SK-N-SH treated with all-trans-retinoic acid at 6 μM for 48 hours (cell line): ENCODE results near the gene TRPM5.

Experiments used
- ATAC-seq: fragments of 200-7000 bp; cut with Tn5 transposase; 3 replicates; pipeline ENCODE4 v1.9.1; 2020; ENCODE audit warnings: mild to moderate bottlenecking, moderate library complexity
- CSDC2 ChIP-seq: fragments of 250-450 bp; sonication (Bioruptor Pico); IDR thresholded peaks from 2 replicates; pipeline ENCODE4 v1.5.0; 2020; ENCODE audit warnings: mild to moderate bottlenecking, moderate library complexity
- CSRNP3 ChIP-seq: fragments of 250-450 bp; sonication (Bioruptor Pico); IDR thresholded peaks from 2 replicates; pipeline ENCODE4 v1.5.1; 2021; ENCODE audit warnings: mild to moderate bottlenecking, moderate library complexity
- ESRRG ChIP-seq: fragments of 250-450 bp; sonication (Bioruptor Pico); IDR thresholded peaks from 2 replicates; pipeline ENCODE4 v1.6.1; 2021; ENCODE audit warnings: mild to moderate bottlenecking
- GLIS3 ChIP-seq: fragments of 250-450 bp; sonication (Bioruptor Pico); IDR thresholded peaks from 2 replicates; pipeline ENCODE4 v1.5.0; 2020; ENCODE audit warnings: mild to moderate bottlenecking, moderate library complexity
- ISL1 ChIP-seq: fragments of 250-450 bp; sonication (Bioruptor Pico); IDR thresholded peaks from 2 replicates; pipeline ENCODE4 v2.1.2; 2022; ENCODE audit warnings: mild to moderate bottlenecking, moderate library complexity
- OSR1 ChIP-seq: fragments of 250-450 bp; sonication (Bioruptor Pico); IDR thresholded peaks from 2 replicates; pipeline ENCODE4 v1.8.0; 2022; ENCODE audit warnings: moderate library complexity, mild to moderate bottlenecking, inconsistent platforms
- PATZ1 ChIP-seq: fragments of 250-450 bp; sonication (Bioruptor Pico); IDR thresholded peaks from 2 replicates; pipeline ENCODE4 v1.8.0; 2020; ENCODE audit warnings: mild to moderate bottlenecking, moderate library complexity, borderline replicate concordance
- POU6F1 ChIP-seq: fragments of 250-450 bp; sonication (Bioruptor Pico); IDR thresholded peaks from 2 replicates; pipeline ENCODE4 v1.8.0; 2021; ENCODE audit warnings: low read depth, mild to moderate bottlenecking, moderate library complexity, borderline replicate concordance
- PPARA ChIP-seq: fragments of 250-450 bp; sonication (Bioruptor Pico); IDR thresholded peaks from 2 replicates; pipeline ENCODE4 v1.5.0; 2020; ENCODE audit warnings: mild to moderate bottlenecking, borderline replicate concordance
- RARB ChIP-seq: fragments of 250-450 bp; sonication (Bioruptor Pico); IDR thresholded peaks from 2 replicates; pipeline ENCODE4 v1.8.0; 2021; ENCODE audit warnings: mild to moderate bottlenecking, moderate library complexity
- SNAI2 ChIP-seq: fragments of 250-450 bp; sonication (Bioruptor Pico); IDR thresholded peaks from 2 replicates; pipeline ENCODE4 v1.5.0; 2020; ENCODE audit warnings: mild to moderate bottlenecking, moderate library complexity
- TCF4 ChIP-seq: fragments of 250-450 bp; sonication (Bioruptor Pico); IDR thresholded peaks from 2 replicates; pipeline ENCODE4 v1.8.0; 2021; ENCODE audit warnings: mild to moderate bottlenecking, moderate library complexity, borderline replicate concordance
- TOX ChIP-seq: fragments of 250-450 bp; sonication (Bioruptor Pico); IDR thresholded peaks from 2 replicates; pipeline ENCODE4 v1.8.0; 2021; ENCODE audit warnings: mild to moderate bottlenecking, moderate library complexity, borderline replicate concordance
- TSHZ2 ChIP-seq: fragments of 250-450 bp; sonication (Bioruptor Pico); IDR thresholded peaks from 2 replicates; pipeline ENCODE4 v1.5.0; 2020; ENCODE audit warnings: mild to moderate bottlenecking, moderate library complexity
- ZC3H10 ChIP-seq: fragments of 250-450 bp; sonication (Bioruptor Pico); IDR thresholded peaks from 2 replicates; pipeline ENCODE4 v1.5.1; 2021; ENCODE audit warnings: mild to moderate bottlenecking, moderate library complexity
- ZFP3 ChIP-seq: fragments of 250-450 bp; sonication (Bioruptor Pico); IDR thresholded peaks from 2 replicates; pipeline ENCODE4 v1.5.0; 2020; ENCODE audit warnings: mild to moderate bottlenecking, moderate library complexity
- ZNF70 ChIP-seq: fragments of 450-650 bp; formaldehyde crosslinking; IDR thresholded peaks from 2 replicates; pipeline ENCODE4 v1.5.0; 2020; ENCODE audit warnings: mild to moderate bottlenecking, moderate library complexity
- ZNF8 ChIP-seq: fragments of 450-650 bp; formaldehyde crosslinking; IDR thresholded peaks from 2 replicates; pipeline ENCODE4 v1.5.0; 2020; ENCODE audit warnings: mild to moderate bottlenecking, moderate library complexity
- TF ChIP-seq, protein P1 (sequence below): fragments of 250-450 bp; sonication (Bioruptor Pico); IDR thresholded peaks from 2 replicates; pipeline ENCODE4 v1.5.1; 2020; ENCODE audit warnings: low read depth, mild to moderate bottlenecking, moderate library complexity

The TRPM5 gene

DNA sequence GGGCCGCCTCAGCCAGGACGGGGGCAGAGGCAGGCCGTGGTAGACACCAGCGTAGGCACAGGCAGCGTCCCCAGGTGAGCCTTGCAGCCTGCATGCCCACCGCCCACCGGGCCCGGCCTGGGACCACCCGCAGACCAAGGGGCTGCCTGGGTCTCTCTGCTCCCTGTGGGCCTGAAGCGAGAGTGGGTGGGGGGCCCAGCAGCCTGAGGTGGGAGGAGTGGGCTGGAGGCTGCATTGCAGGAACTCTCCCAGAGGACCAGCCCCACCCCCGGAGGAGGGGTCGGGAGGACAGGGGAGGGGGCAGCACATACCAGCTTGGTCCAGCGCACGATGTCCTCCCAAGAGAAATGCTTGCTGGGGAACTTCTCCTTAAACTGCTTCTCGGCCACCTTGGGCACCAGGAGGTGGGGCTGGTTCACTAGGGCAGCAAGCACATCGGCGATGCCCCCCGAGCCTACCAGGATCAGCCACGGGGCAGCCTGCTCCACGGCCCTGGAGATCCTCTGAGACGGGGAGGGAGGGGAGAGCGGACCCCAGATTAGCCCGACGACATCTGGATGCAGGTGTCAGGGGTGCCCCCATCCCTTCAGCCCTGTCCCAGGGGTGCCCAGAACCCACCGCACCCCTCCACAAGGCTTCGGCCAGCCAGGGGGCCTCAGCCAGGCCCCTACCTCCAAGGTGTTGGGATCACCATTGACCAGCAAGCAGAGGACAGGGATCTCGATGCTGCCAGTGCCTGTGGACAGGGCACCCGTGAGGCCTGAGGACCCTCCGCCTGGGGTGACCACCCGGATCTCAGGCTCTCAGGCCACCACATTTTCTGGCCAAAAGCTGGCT lies 26.2 kb downstream of the TRPM5 start:
- no peak for TF ChIP-seq CSRNP3 (CRISPR knock-in tag)
- no peak for TF ChIP-seq TSHZ2 (CRISPR knock-in tag)
- TF ChIP-seq CSDC2 (CRISPR knock-in tag), result no peak
- no peak for TF ChIP-seq ZFP3 (CRISPR knock-in tag)
- TF ChIP-seq TCF4 (CRISPR knock-in tag), result no peak
- no peak for TF ChIP-seq POU6F1 (CRISPR knock-in tag)
- TF ChIP-seq, protein P1, sequence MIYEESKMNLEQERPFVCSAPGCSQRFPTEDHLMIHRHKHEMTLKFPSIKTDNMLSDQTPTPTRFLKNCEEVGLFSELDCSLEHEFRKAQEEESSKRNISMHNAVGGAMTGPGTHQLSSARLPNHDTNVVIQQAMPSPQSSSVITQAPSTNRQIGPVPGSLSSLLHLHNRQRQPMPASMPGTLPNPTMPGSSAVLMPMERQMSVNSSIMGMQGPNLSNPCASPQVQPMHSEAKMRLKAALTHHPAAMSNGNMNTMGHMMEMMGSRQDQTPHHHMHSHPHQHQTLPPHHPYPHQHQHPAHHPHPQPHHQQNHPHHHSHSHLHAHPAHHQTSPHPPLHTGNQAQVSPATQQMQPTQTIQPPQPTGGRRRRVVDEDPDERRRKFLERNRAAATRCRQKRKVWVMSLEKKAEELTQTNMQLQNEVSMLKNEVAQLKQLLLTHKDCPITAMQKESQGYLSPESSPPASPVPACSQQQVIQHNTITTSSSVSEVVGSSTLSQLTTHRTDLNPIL (CRISPR knock-in tag), result no peak
- ATAC-seq, result no peak

DNA sequence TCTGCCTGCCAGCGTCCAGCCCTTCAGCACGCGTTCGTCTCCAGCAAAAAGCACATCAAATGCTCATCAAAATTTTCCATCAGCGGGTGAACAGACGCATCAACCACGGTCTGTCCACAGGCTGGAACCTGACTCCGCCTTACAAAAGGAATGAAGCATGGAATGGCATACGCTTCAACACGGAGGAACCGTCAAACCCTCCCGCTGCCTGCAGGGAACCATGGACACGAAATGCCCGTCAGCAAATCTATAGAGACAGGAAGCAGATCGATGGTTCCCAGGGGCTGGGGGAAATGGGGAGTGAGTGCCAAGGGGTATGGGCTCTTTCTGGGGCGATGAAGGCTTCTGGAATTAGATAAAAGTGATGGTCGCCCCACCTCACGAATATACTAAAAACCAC lies 27.5 kb downstream of the TRPM5 start:
- no peak for ATAC-seq
- TF ChIP-seq TOX (CRISPR knock-in tag) (no peak), ISL1 (CRISPR knock-in tag) (no peak), PPARA (no peak), RARB (CRISPR knock-in tag) (no peak), ESRRG (CRISPR knock-in tag) (no peak), ZFP3 (CRISPR knock-in tag) (no peak), ZNF8 (CRISPR knock-in tag) (no peak), ZNF70 (CRISPR knock-in tag) (no peak), SNAI2 (CRISPR knock-in tag) (no peak), PATZ1 (CRISPR knock-in tag) (no peak), POU6F1 (CRISPR knock-in tag) (no peak), ZC3H10 (CRISPR knock-in tag) (no peak), OSR1 (no peak), GLIS3 (no peak), CSDC2 (CRISPR knock-in tag) (no peak), CSRNP3 (CRISPR knock-in tag) (no peak)
